ENCODE measurements around the gene SMIM22.
"Not testable (repeated sequence)": the region's sequence is repeated elsewhere in the genome, so short reads cannot be mapped to it uniquely, and the experiment has no call there.

The SMIM22 gene

DNA sequence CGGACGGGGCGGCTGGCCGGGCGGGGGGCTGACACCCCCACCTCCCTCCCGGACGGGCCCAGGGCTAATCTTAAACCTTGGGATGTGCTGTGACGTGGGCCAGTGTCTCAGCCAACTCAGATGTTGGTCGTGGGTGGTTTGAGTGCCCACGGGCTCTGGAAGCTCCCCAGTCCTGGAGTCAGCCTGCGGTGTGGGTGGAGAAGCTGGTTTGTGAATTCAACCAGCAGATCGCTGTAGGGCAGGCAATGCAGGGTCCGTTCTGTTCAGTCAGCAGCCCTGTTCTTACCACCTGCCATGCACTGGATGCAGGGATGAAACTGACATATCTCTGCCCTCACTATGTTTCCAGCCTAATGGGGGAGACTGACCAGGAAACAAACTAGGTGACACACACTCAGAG lies 20.2 kb upstream of the SMIM22 start:
- Histone ChIP-seq H3K9me3 (ENCODE audit: control insufficient read depth, insufficient read depth, low read length) (no peaks in the 10 kb centered on the region), H3K27me3 (ENCODE audit: control insufficient read depth, insufficient read depth, low read length) (no peaks in the 10 kb centered on the region), H3K4me3 (ENCODE audit: low read depth, low read length) (no peak overlapping the region), H3K9ac (ENCODE audit: low read depth, low read length) (no peak overlapping the region), H3K36me3 (ENCODE audit: control insufficient read depth, insufficient read depth, low read length) (no peaks in the 10 kb centered on the region), H3K4me1 (ENCODE audit: control insufficient read depth, insufficient read depth, low read length) (no peaks in the 10 kb centered on the region)

DNA sequence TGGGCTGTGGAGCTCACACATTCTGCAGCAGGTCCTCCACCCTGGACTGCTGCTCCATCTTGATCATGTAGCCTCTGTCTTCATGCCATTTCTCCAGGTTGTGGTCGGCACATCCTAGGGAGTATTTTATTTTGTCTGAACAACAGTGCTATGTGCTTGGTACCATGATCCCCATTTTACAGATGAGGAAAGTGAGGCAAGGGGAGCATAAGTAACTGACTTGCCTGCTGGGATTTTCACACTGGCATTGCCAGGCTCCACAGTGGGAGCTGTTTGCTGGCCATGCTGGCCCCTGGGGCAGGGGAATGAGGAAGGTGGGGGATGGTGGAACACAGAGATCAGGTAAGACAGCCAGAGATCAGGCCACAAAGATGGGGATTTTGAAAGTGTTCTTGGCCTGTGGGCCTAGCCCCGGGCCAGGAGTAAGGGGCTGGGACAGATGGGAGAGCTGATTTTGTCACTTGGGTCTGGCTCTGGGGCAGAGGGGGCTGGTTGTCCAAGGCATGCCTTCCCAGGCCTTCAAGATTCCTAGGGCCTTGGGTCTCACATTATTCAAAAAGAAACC lies 18.9 kb upstream of the SMIM22 start:
- Histone ChIP-seq H3K36me3 (ENCODE audit: control insufficient read depth, insufficient read depth, low read length) (no peaks in the 10 kb centered on the region), H3K27me3 (ENCODE audit: control insufficient read depth, insufficient read depth, low read length) (no peaks in the 10 kb centered on the region), H3K9ac (ENCODE audit: low read depth, low read length) (no peak overlapping the region), H3K4me3 (ENCODE audit: low read depth, low read length) (no peak overlapping the region), H3K4me1 (ENCODE audit: control insufficient read depth, insufficient read depth, low read length) (no peaks in the 10 kb centered on the region), H3K9me3 (ENCODE audit: control insufficient read depth, insufficient read depth, low read length) (no peaks in the 10 kb centered on the region)

DNA sequence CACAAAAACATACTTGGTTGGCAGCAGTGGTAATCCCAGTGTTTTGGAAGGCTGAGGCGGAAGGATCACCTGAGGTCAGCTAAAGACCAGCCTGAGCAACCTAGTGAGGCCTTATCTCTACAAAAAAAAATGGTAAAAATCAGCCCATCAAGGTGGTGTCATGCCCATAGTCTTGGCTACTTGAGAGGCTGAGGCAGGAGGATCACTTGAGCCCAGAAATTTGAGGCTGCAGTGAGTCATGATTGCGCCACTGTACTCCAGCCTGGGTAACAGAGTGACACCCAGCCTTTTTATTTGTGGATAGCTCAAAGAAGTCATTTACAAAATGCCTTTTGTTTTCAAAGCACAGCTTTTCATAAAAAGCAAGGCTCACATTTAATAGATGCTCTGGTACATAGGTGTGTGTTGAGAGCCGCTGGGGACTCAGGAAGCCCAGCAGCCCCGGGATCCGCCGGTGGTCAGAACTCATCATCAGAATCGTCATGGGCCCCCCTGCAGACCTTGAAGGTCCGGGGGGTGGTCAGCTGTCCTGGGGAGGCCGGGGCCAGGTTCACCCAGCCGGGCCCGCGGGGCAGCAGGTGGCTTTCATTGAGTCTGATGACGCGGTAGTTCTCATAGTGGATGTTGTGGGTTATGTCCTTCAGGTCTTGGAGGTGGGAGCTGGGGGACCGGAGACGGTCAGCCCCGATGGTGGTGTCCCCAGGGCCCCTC lies 17.7 kb upstream of the SMIM22 start:
- no peaks in the 10 kb centered on the region for H3K36me3 ChIP-seq (ENCODE audit: control insufficient read depth, insufficient read depth, low read length)
- H3K27me3 ChIP-seq (ENCODE audit: control insufficient read depth, insufficient read depth, low read length) = no peaks in the 10 kb centered on the region
- H3K4me1 ChIP-seq (ENCODE audit: control insufficient read depth, insufficient read depth, low read length) = no peaks in the 10 kb centered on the region
- H3K4me3 ChIP-seq (ENCODE audit: low read depth, low read length) = no peak overlapping the region
- H3K9ac ChIP-seq (ENCODE audit: low read depth, low read length) = no peak overlapping the region
- no peaks in the 10 kb centered on the region for H3K9me3 ChIP-seq (ENCODE audit: control insufficient read depth, insufficient read depth, low read length)

DNA sequence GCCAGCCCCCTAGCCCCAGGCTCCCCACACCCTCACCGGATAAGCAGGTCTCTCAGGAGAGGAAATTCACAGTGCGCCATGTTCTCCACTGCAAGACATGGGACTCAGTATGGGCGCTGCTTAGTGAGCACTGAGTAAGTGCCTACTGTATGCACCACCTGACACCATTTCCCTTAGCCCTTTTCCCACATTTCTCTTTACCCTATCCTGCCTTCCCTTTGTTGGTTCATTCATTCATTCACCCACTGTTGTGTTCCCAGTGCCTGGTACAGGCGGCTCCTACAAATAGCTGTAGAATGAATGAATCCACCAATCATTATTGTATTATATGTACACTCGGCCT lies 17.1 kb upstream of the SMIM22 start:
- Histone ChIP-seq H3K36me3 (ENCODE audit: control insufficient read depth, insufficient read depth, low read length) (no peaks in the 10 kb centered on the region), H3K4me1 (ENCODE audit: control insufficient read depth, insufficient read depth, low read length) (no peaks in the 10 kb centered on the region), H3K27me3 (ENCODE audit: control insufficient read depth, insufficient read depth, low read length) (no peaks in the 10 kb centered on the region), H3K9me3 (ENCODE audit: control insufficient read depth, insufficient read depth, low read length) (no peaks in the 10 kb centered on the region), H3K9ac (ENCODE audit: low read depth, low read length) (no peak overlapping the region), H3K4me3 (ENCODE audit: low read depth, low read length) (no peak overlapping the region)

DNA sequence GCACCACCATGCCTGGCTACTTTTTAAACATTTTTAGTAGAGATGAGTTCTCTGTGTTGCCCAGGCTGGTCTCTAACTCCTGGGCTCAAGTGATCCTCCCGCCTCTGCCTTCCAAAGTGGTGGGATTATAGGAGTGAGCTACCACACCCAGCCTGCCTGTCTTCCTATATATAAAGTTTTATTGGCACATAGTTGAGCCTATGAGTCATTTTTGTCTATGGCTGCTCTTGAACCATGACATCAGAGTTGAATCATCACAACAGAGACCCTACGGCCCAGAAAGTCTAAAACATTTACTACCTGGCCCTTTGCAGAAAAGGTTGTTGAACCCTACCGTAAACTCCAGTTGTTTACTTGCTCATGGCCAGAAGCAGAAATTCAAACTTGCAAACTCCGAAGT lies 14.9 kb upstream of the SMIM22 start:
- no peaks in the 10 kb centered on the region for H3K4me1 ChIP-seq (ENCODE audit: control insufficient read depth, insufficient read depth, low read length)
- H3K4me3 ChIP-seq (ENCODE audit: low read depth, low read length) = no peak overlapping the region
- H3K36me3 ChIP-seq (ENCODE audit: control insufficient read depth, insufficient read depth, low read length) = no peaks in the 10 kb centered on the region
- no peaks in the 10 kb centered on the region for H3K27me3 ChIP-seq (ENCODE audit: control insufficient read depth, insufficient read depth, low read length)
- no peak overlapping the region for H3K9ac ChIP-seq (ENCODE audit: low read depth, low read length)
- no peaks in the 10 kb centered on the region for H3K9me3 ChIP-seq (ENCODE audit: control insufficient read depth, insufficient read depth, low read length)

DNA sequence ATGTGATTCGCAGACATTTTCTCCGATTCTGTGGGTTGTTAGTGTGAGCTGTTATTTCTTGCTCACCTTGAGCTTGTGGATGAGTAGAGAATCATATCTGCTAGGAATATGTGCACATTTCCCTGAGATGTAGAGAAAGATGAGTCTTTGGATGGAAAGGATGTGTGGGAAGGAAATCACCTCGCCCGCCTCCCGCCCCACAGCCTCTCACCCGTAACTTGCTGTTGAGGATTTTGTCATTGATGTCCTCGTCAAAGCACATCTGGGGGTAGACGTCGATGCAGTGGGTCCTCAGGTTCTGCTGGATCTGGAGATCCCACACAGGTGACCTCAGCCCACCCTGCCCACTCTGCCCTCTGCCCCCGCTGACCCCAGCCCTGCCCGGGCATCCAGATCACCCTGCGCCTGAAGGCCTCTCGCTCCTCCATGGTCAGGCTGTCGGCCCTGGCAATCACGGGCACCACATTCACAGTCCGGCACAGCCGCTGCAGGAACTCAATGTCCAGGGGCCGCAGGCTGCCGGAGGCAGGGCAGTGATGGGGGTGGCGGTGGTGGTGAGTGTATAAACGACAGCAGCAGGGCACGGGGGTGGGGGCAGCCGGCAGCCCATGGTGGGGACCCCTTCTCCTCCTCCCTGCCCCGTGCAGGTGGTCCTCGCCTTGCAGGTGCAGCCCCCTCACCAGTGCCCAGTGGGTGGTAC lies 11.8 kb upstream of the SMIM22 start:
- Histone ChIP-seq H3K4me1 (ENCODE audit: control insufficient read depth, insufficient read depth, low read length) (no peaks in the 10 kb centered on the region), H3K9me3 (ENCODE audit: control insufficient read depth, insufficient read depth, low read length) (no peaks in the 10 kb centered on the region), H3K4me3 (ENCODE audit: low read depth, low read length) (no peak overlapping the region), H3K27me3 (ENCODE audit: control insufficient read depth, insufficient read depth, low read length) (no peaks in the 10 kb centered on the region), H3K9ac (ENCODE audit: low read depth, low read length) (no peak overlapping the region), H3K36me3 (ENCODE audit: control insufficient read depth, insufficient read depth, low read length) (no peaks in the 10 kb centered on the region)

DNA sequence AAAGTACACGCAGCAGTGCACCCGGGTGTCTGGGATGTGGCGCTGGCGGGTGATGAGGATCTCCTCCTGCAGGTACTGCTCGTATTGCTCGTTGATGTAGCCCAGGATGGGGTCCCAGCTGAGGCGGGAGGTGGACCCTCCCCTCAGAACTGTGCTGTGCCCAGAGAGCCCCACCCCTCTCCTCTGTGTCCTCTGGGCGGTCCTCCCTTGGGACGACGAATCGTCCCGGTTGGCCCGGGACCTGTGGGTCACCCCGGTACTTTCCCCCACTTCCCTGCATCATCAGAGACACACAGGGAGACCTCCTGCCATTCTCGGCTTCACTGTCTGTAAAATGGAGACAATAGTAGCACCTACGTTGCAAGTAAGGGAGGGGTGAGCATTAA lies 11.2 kb upstream of the SMIM22 start:
- peaks cover 2% of the 10 kb centered on the region for H3K4me1 ChIP-seq (ENCODE audit: control insufficient read depth, insufficient read depth, low read length)
- no peaks in the 10 kb centered on the region for H3K36me3 ChIP-seq (ENCODE audit: control insufficient read depth, insufficient read depth, low read length)
- no peak overlapping the region for H3K9ac ChIP-seq (ENCODE audit: low read depth, low read length)
- H3K4me3 ChIP-seq (ENCODE audit: low read depth, low read length) = no peak overlapping the region
- H3K9me3 ChIP-seq (ENCODE audit: control insufficient read depth, insufficient read depth, low read length) = no peaks in the 10 kb centered on the region
- no peaks in the 10 kb centered on the region for H3K27me3 ChIP-seq (ENCODE audit: control insufficient read depth, insufficient read depth, low read length)

DNA sequence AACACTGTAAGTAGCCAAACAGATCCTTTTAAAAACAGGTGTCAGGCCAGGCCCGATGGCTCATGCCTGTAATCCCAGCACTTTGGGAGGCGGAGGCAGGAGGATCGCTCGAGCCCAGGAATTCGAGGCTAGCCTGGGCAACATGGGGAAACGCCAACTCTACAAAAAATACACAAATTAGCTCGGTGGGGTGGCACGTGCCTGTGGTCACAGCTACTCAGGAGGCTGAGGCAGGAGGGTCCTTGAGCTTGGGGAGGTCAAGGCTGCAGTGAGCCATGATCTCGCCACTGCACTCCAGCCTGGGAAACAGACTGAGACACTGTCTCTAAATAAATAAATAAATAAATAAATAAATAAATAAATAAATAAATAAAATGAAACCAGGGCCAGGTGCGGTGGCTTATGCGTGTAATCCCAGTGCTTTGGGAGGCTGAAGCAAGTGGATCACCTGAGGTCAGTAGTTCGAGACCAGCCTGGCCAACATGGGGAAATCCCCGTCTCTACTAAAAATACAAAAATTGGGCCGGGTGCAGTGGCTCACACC lies 10.7 kb upstream of the SMIM22 start:
- not testable (repeated sequence) for H3K36me3 ChIP-seq (ENCODE audit: control insufficient read depth, insufficient read depth, low read length); H3K4me3 ChIP-seq (ENCODE audit: low read depth, low read length); H3K27me3 ChIP-seq (ENCODE audit: control insufficient read depth, insufficient read depth, low read length); H3K9ac ChIP-seq (ENCODE audit: low read depth, low read length); H3K9me3 ChIP-seq (ENCODE audit: control insufficient read depth, insufficient read depth, low read length); H3K4me1 ChIP-seq (ENCODE audit: control insufficient read depth, insufficient read depth, low read length)

DNA sequence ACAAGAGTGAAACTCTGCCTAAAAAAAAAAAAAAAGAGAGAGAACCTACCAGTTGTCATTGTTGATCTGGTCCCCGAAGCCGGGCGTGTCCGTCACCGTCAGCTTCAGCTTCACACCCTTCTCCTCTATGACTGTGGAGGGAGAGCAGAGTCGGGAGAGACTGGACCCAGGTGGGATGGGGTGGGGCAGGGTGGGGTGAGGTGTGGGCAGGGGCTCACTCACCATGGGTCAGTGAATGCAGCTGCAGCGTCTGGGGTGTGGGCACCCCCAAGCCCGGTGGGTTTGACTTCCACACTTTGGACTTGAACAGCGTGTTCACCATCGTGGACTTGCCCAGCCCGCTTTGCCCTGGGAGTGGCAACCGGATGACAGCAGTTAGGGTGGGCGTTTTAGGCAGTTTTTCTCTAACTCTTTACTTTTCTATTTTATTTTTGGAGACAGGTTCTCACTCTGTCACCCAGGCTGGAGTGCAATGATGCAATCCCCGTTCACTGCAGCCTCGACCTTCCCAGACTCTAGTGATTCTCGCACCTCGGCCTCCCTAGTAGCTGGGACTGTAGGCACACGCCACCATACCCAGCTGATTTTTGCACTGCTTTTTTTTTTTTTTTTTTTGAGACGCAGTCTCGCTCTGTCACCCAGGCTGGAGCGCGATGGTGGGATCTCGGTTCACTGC lies 9.3 kb upstream of the SMIM22 start:
- Histone ChIP-seq H3K9me3 (ENCODE audit: control insufficient read depth, insufficient read depth, low read length) (no peaks in the 10 kb centered on the region), H3K4me3 (ENCODE audit: low read depth, low read length) (no peak overlapping the region), H3K4me1 (ENCODE audit: control insufficient read depth, insufficient read depth, low read length) (peaks cover 2% of the 10 kb centered on the region), H3K9ac (ENCODE audit: low read depth, low read length) (no peak overlapping the region), H3K36me3 (ENCODE audit: control insufficient read depth, insufficient read depth, low read length) (no peaks in the 10 kb centered on the region), H3K27me3 (ENCODE audit: control insufficient read depth, insufficient read depth, low read length) (no peaks in the 10 kb centered on the region)

DNA sequence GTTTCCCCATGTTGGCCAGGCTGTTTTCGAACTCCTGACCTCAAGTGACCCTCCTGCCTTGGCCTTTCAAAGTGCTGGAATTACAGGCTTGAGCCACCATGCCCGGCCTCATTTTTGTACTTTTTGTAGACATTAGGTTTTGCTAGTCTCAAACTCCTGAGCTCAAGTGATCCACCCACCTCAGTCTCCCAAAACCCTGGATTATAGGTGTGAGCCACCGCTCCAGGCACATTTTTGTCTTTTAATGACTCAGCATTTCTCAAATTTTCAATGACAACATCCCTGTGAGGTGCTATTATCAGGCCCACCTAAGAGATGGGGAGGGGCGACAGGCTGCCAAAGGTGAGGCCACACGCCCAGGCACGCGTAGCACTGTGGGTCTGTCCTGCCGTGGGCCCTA lies 8.1 kb upstream of the SMIM22 start:
- Histone ChIP-seq H3K27me3 (ENCODE audit: control insufficient read depth, insufficient read depth, low read length) (no peaks in the 10 kb centered on the region), H3K4me1 (ENCODE audit: control insufficient read depth, insufficient read depth, low read length) (peaks cover 2% of the 10 kb centered on the region), H3K9ac (ENCODE audit: low read depth, low read length) (no peak overlapping the region), H3K4me3 (ENCODE audit: low read depth, low read length) (no peak overlapping the region), H3K9me3 (ENCODE audit: control insufficient read depth, insufficient read depth, low read length) (no peaks in the 10 kb centered on the region), H3K36me3 (ENCODE audit: control insufficient read depth, insufficient read depth, low read length) (no peaks in the 10 kb centered on the region)

DNA sequence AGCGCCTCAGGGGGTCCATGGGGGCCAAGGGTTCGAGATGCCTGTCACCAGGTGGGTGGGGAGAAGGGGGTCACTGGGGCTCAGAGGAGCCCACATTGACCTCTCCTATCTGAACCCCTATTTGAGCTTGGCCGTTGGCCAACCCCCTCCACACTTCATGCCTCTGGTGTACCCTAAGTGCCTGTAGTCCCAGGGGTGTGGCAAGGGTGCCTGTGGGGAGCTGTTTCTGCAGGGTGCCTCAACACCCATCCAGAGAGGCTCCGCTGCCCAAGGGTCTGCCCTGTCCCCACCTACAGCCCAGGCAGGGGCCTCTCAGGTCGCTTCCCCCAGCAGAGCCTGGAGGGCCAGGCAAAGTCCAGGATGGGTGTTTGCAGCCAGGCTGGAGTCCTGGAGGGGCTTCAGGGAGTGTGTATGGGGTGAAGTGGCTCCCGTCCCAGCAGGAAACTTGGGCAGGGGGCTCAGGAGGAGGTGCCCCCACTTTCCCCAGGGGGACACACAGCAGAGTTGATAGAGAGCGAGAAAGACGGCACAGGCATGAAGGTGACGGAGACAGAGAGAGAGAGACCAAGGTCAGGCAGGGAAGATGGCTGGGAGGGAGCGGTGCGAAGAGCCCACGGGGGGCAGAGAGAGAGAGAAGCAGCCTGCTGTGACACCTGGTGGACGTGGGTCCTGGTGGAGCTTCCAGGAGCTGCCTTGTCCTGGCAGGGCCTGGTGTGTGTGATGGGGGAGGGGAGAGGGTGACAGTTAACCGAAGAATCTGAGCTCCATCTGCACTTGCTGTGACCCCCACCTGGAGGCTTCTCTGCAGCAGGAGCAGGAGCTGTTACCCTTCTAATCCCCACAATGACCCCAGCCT lies 7.3 kb upstream of the SMIM22 start, which contains the start of gene SEPTIN12:
TSS of gene SEPTIN12 (minus strand) at position 719 of the 856 bp plus-strand sequence. CDS start at position 19, 700 bp downstream.
- no peak within 1 kb of the TSS for H3K4me3 ChIP-seq (ENCODE audit: low read depth, low read length)
- H3K9me3 ChIP-seq (ENCODE audit: control insufficient read depth, insufficient read depth, low read length) = no peaks in the 10 kb centered on the region
- H3K4me1 ChIP-seq (ENCODE audit: control insufficient read depth, insufficient read depth, low read length) = peaks cover 2% of the 10 kb centered on the region
- H3K36me3 ChIP-seq (ENCODE audit: control insufficient read depth, insufficient read depth, low read length) = no peaks in the 10 kb centered on the region
- no peaks in the 10 kb centered on the region for H3K27me3 ChIP-seq (ENCODE audit: control insufficient read depth, insufficient read depth, low read length)
- H3K9ac ChIP-seq (ENCODE audit: low read depth, low read length) = peak within 1 kb of the TSS; percentile 60

Measured in iPS-15b (cell line).